SIG-M5 treated with dmso at 0.1 percent for 504 hours (cell line): ENCODE measurements around the gene SCAPER.
A peak's percentile ranks its signal among the peaks of the same experiment; 100 is the strongest.

Experiments used
- DNase-seq: peaks from one replicate; lab custom pipeline; 2025; ENCODE audit not compliant: unreplicated experiment; lab: John Stamatoyannopoulos, UW

Gene SCAPER

DNA sequence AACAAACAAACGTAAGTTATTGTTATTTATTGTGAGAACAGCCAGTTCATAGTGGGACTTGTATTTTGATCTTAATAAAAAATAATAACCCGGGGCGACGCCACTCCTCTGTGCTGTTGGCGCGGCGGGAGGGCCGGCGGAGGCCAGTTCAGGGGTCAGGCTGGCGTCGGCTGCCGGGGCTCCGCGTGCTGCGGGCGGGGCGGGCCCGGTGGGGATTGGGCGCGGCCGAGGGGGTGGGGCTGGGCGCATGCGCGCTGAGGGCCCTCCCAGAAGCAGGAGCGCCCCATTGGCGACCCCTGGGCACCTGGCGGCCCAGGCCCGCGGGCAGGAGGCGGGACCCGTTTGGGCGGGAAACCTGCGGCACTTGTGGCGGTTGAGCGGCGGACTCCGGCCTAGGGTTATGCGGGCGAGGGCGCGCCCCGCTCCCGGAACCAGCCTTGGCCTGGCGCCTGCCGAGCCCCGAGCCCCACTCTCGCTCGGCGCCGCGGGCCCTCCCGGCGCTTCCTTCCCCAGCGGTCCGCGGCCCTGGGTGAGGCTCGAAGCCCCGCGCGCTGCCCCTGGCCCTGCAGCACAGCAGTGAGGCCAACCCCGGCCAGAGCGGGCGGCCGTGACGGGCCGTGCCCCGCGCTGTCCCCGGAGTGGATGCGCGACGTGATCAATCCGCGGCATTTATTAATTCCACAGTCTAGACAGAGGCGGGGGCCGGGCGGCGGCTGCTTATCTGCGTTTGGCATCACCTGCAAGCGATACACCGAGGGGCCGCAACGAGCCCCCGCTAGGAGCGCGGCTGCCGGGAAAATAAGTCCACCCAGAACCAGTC, 562.5 kb downstream of the SCAPER start:
- no peak for DNase-seq

DNA sequence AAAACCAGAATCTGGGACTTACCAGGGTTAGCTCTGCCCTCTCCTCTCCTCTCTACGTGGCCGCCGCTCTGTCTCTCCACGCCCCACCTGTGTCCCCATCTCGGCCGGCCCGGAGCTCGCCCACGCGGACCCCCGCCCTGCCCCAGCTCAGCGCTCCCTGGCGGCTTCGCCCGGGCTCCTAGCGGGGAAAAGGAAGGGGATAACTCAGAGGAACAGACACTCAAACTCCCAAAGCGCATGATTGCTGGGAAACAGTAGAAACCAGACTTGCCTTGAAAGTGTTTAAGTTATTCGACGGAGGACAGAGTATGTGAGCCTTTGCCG, 563.1 kb downstream of the SCAPER start:
- no peak for DNase-seq

DNA sequence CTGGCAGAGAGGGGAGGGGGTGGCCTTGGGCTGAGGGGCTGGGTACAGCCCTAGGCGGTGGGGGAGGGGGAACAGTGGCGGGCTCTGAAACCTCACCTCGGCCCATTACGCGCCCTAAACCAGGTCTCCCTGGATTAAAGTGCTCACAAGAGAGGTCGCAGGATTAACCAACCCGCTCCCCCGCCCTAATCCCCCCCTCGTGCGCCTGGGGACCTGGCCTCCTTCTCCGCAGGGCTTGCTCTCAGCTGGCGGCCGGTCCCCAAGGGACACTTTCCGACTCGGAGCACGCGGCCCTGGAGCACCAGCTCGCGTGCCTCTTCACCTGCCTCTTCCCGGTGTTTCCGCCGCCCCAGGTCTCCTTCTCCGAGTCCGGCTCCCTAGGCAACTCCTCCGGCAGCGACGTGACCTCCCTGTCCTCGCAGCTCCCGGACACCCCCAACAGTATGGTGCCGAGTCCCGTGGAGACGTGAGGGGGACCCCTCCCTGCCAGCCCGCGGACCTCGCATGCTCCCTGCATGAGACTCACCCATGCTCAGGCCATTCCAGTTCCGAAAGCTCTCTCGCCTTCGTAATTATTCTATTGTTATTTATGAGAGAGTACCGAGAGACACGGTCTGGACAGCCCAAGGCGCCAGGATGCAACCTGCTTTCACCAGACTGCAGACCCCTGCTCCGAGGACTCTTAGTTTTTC, 563.6 kb downstream of the SCAPER start:
- no peak for DNase-seq

DNA sequence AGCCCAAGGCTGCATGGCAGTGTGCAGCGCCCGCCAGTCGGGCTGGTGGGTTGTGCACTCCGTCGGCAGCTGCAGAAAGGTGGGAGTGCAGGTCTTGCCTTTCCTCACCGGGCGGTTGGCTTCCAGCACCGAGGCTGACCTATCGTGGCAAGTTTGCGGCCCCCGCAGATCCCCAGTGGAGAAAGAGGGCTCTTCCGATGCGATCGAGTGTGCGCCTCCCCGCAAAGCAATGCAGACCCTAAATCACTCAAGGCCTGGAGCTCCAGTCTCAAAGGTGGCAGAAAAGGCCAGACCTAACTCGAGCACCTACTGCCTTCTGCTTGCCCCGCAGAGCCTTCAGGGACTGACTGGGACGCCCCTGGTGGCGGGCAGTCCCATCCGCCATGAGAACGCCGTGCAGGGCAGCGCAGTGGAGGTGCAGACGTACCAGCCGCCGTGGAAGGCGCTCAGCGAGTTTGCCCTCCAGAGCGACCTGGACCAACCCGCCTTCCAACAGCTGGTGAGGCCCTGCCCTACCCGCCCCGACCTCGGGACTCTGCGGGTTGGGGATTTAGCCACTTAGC, 564.3 kb downstream of the SCAPER start:
- no peak for DNase-seq

DNA sequence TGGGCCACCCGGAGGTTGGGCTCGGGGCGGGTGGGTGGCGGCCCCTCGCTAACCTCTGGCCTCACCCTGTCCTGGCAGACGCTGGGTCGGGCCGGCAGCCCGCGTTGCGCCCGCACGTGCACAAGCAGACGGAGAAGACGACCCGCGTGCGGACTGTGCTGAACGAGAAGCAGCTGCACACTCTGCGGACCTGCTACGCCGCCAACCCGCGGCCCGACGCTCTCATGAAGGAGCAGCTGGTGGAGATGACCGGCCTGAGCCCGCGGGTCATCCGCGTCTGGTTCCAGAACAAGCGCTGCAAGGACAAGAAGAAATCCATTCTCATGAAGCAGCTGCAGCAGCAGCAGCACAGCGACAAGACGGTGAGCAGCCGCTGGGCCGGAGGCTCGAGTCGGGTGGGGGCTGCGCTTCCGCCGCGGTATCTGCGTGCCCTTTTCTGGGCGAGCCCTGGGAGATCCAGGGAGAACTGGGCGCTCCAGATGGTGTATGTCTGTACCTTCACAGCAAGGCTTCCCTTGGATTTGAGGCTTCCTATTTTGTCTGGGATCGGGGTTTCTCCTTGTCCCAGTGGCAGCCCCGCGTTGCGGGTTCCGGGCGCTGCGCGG, 564.8 kb downstream of the SCAPER start:
- DNase-seq: no peak

DNA sequence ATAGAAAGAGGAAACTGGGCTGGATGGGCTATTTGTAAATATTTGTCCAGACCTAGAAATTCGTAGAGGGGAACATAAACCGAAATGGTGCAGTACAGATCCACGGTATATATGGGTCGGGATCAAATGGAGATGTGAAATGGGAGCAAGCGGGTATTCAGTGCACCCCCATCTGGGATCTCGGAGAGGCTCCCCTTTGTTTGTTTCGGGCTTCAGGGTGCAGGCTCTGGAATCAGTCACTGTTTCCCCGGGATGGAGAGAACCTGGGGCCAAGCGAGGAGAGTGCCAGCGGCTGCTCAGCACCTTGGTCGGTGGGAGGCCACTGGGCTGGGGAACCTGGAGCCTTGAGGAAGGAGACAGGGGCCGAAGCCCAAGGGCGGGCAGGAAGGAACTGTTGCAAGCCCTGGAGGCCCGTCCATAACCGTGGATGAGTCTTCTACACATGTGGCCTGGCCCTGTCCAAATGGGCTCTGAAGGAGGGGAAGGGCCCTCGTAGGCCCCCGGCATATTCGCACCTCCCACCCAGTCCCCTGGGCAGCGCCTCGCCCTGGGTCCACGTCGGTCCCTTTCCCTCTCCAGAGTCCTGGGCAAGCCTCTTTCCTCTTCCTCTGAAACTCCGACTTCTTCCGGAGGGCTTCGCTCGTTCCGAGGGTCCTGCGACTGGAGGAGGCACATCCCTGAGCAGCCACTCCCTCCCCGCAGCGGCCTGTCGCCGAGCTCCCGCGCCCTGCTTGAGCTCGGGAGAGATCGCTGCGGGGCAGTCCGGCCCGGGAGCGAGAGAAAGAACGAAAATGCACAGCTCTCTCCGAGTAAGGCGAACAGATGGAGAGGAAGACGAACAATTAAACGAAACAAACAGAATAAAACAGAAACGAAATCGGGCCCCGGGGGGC, 565.6 kb downstream of the SCAPER start:
- no peak for DNase-seq

DNA sequence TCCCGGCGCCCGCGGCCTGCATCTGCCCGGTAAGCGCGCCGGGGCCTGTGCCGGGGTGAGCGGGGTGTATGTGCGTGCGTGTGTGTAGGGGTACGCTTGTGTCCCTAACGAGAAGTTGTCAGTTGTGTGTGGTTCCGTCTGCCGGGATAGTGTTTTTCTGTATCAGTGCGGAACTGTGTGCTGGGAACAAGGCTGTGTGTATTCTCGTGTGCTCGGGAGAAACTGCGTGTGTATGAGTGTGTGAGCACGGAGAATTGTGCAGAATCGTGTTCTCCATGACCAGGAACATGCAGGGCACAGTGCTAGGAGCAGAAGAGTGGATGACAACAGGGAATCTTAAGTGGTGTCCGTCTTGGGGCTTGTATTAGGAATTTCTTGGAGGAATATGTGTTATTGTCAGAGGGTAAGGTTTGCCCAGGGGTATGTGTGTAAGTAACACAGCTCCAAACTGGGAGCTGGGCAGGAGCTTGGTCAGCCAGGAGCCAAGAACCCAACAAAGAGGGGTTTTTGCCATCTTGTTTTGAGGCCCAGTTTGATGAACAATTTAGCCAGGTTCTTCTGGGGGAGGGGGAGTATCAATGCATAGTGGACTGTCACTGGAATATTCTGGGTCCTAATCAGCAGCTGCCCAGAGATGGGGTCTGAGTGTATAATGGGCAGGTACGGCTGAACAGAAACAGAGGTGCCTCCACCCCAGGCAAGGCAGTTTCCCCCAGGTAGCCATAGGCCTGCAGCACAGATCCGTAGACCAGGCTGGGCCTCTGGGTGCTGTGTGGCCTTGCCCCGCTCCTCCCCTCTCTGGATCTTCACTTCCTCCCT, 566.4 kb downstream of the SCAPER start:
- peak; percentile 73 for DNase-seq

DNA sequence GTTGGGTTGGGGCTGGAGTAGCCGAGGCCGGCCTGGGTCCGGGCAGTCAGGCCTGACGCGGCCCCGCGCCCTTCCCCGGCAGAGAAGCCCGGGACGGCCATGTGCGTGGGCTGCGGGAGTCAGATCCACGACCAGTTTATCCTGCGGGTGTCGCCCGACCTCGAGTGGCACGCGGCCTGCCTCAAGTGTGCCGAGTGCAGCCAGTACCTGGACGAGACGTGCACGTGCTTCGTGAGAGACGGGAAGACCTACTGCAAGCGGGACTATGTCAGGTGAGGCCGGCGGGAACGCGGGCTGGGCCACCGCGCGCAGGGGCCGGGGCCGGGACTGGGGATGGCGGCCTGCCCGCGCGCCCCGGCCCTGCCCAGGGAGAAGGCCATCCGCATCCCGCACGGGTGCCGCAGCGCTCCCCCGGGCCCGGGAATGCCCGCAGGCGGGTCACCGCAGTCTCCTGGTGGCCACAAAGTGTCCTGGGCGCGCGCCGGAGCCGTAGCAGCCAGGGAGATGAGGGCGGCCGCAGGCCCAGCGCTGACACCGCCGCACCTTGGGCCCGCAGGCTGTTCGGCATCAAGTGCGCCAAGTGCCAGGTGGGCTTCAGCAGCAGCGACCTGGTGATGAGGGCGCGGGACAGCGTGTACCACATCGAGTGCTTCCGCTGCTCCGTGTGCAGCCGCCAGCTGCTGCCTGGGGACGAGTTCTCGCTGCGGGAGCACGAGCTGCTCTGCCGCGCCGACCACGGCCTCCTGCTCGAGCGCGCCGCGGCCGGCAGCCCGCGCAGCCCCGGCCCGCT, 567.2 kb downstream of the SCAPER start:
- peak; percentile 36 for DNase-seq

DNA sequence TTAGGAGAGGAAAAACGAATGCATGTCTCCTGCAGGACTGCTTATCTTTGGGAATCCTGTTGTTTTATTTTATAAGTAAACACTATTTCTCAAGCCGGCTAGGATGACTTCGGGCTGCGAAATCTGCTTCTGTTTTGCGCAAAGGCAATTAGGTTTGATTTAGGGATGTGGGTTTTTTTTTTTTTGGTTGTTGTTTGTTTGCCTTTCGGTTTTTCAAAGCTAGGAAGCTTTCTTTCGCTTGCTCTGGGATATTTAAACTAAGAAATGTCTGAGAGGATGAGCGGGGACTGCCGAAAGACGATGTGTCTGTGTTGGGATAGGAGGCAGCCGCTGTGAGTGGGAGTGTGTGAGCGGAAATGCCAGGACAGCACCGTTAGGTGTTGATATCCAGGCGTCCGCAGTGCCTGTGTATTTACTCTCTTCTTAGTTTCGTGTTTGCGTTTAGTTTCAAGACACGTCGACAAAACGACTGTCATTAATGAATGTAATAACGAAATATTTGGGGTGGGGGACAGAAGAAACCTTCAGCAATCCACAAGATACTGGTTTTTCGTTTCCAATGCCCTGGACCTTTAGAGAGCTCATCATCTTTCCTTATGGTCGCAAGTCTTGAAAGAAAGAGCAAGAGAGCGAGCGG, 568.0 kb downstream of the SCAPER start:
- peak; percentile 63 for DNase-seq

DNA sequence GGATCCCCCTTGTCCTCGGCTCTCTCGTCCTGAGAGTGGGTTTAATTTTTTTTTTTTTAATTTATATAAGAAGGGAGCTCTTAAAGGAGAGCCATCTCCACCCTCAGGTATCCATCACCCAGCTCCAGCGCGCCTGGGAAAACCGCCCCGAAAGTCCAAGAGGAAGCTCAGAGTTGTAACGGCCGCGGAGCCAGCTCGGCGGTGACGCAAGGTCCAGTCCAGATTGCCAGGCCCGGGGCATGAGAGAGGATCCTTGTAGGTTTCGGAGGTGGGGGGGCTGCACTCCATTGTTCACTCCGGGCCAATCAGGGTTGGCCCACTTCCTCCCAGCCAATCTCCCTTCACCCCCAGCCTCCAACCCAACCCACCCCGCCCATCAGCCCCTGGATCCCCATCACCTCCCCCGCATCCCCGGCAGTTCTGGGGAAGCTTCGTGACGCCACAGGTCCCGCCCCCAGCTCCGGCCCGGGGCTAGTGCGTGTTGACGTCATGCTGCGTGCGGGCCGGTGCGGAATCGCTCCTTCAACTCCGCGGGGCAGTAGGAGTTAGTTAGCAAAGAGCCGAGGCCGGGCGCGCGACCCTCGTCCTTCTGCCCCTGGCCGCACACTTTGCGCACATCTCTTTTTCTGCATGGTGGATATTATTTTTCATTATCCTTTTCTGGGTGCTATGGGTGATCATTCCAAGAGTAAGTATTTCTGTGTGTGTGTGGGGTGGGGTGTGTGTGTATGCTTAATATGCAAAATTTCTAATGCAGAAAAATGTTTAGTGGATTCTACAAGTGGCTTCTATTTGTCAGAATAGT, 568.7 kb downstream of the SCAPER start, which contains the start of gene ISL2:
Gene ISL2, plus strand, starts transcription at position 520 of the 805 bp plus-strand sequence. Its CDS starts 111 bp downstream, at position 631.
- peak; percentile 94 for DNase-seq

DNA sequence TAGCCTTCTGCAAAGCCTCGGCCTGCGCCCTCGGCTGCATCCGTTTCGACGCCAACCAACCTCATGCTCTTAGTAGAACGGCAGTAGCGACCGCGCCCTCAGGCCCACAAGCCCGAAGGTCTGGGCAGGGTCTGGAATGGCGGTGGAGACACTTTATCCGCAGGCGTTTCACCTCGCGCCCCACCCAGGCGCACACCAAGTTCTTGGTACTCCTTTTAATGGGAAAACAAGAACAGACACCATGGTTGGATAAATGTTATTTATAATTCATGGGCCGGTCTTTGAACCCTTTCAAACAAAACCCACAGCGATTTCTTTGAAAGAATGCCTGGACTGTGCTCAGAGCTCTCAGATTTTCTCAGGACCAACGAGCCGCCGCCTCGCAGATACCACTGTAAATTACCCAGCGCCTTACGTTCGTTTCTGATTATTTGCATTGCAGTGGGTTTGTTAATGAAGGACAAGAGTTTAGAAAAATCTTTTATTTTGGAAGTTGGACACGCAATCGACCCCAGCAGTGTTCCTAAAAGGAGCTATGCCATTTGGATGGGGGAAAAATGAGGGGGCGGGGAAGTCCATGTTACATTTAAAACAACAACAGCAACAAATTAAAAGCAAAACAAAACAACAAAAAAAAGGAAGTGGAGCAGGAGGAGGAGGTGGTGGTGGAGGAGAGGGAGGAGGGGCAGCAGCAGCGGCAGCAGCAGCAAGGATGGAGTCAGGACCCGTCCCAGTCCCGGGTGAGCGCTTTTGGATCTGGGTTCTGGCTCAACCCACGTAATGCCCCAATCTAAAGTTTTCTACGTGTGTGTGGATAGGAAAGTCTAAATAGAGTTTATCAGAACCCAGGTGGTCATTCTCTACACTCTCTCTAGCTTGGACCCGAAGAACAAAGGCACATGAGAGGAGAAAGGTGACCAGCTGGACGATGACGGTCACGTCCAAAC, 569.6 kb downstream of the SCAPER start:
- peak; percentile 41 for DNase-seq

DNA sequence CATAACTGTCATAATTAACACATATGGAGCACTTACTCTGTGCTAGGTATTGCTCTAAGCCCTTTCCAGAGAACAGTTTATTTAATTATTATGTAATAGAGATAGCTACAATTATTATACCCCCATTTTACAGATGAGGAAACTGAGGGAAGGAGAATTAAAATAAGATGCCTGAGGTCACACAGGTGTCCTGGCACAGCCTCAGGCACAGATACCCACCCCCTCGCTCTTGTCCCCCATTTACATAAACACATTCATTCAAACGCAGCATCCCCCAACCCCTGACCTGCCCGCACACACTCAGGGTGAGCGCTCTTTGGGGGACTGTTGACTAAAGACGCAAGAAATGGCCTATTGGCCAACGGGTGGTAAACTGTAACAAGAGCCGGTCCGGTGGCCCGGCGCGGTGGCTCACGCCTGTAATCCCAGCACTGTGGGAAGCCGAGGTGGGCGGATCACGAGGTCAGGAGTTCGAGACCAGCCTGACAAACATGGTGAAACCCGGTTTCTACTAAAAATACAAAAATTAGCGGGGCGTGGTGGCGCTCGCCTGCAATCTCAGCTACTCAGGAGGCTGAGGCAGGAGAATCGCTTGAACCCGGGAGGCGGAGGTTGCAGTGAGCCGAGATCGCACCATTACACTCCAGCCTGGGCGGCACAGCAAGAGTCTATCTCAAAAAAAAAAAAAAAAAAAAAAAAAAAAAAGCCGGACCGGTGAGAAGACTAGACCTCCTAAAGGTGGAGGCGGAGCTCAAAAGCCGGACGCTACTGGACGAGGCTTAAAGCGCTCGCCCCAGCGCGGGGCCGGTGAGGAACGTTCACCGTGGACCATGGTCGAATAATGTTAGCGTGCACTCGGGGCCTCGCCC, 570.5 kb downstream of the SCAPER start:
- no peak for DNase-seq

DNA sequence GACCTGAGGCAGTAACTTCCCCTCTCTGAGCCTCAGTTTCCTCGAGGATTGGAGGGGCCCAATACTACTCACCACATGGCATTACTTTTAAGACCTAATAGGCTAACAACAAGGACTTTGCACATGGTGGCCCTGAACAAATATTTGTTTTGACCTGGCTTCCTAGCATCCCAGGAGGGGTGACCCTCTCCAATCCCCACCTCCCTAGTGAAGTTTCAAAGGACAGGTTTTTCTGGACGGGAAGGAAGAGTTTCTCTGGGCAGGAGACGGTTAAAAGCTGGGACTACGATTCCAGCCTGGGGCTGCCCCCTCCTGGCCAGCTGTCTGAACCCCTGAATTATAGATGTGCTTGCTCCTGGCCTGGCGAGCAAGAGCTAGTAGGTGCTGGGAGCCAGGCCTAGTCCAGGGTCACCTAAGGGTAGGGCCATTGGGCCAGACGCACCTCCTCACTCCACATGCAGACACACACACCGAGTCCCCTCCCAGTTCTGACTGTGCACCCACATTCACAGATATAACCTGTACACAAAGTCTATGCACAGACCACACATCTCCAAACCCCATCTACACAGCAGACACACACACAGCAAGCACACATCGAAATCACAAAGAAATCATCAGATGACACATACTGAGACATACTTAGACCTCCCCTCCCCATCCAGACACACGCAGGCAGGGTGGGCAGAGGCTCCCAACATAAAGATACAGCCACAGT, 571.3 kb downstream of the SCAPER start:
- DNase-seq: peak; percentile 21

DNA sequence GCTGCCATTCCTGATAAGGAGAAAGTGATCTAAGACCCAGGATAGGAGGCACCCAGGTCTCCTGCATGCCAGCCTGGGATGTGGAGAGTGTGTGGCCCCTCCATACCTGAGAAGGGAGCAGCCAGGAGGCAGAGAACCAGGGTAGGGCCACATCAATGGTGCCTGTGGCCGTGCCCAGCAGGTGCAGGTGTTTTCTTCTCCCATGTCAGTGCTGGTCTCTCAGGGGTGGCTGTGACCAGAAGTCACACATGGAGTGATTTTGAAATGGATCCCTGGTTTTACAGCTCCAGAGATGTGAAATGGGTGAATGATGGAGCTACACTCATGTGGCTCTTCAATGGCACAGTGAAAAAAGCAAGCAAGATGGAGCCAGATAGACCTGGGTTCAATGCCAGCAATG, 571.8 kb downstream of the SCAPER start:
- no peak for DNase-seq

DNA sequence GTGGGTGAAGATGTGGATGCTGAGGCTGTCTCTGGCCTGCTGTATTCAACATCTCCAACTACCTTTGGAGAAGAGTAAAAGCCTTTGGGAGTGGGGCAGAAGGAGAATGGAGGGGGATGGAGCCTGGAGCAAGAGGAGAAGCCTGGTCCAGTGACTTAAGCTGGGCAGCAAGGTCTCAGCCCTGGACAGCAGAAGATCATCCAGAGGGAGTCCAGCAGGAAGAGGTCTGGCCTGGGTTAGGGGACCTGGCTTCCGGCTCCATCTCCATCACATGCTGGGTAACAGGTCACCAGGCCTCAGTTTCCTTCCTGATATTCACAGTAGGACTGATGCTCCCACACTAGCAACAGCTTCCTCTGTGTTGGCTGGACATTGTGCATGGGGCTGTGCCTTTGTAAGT, 572.3 kb downstream of the SCAPER start:
- DNase-seq: no peak
